HG03095 (cell line): ENCODE measurements around the gene NDST1.

Experiments
- ATAC-seq: cut with Tn5 transposase; IDR thresholded peaks from one replicate; pipeline ENCODE4 v1.9.1; 2021; ENCODE audit warnings: moderate library complexity; ENCODE audit not compliant: unreplicated experiment

The NDST1 gene

GRCh38 chr5:150601491-150602345, 93.8 kb downstream of the NDST1 start:
- no peak for ATAC-seq

GRCh38 chr5:150603052-150603451, 95.1 kb downstream of the NDST1 start:
- no peak for ATAC-seq

- no peak for ATAC-seq
Observed at GRCh38 chr5:150603491-150603890, 95.6 kb downstream of the NDST1 start.

- no peak for ATAC-seq
Observed at GRCh38 chr5:150604010-150604409, 96.1 kb downstream of the NDST1 start.

- no peak for ATAC-seq
Observed at GRCh38 chr5:150604894-150605440, 97.0 kb downstream of the NDST1 start.

GRCh38 chr5:150605546-150605945, 97.6 kb downstream of the NDST1 start:
- no peak for ATAC-seq

- ATAC-seq = no peak
Observed at GRCh38 chr5:150606476-150606875, 98.5 kb downstream of the NDST1 start.

GRCh38 chr5:150607105-150607504, 99.2 kb downstream of the NDST1 start:
- ATAC-seq = no peak
